Peyer's patch (tissue), 4 donors: ENCODE measurements around the gene DNAJB12.

ENCODE experiments used
- CTCF ChIP-seq, 6 experiments: fragments of 450-650 bp in 4 of 6; fragments of 200-600 bp in 2 of 6; sonication (generic) in 1 of 6; IDR thresholded peaks; one replicate each; pipeline ENCODE4 v1.5.1; 2017 to 2019; ENCODE audit warnings: antibody characterized with exemption in 6 of 6, mild to moderate bottlenecking in 3 of 6, moderate library complexity in 1 of 6
- POLR2A ChIP-seq, 2 donors: fragments of 450-650 bp; IDR thresholded peaks; one replicate each; pipeline ENCODE4 v1.5.1; 2017; ENCODE audit warnings: antibody characterized with exemption in 2 of 2, mild to moderate bottlenecking in 2 of 2, moderate library complexity in 2 of 2

DNA sequence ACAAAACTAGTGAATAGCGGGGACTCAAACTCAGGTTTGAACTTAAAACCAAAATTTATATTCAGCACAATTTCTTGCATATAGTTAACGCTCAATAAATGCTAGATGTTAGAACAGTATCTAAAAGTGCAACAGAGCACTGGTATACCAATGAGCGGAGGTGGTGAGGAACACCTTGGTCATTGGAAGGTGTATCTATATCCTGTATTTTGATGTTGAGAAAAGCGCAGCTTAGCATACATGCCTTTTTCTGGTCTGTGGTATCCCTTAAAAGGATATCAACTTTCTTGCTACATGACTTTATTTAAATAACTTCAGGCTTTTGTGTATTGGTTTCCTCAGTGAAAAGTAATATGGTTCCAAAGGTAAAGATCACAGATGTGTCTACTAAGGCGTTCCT, 33.3 kb upstream of the DNAJB12 start:
- TF ChIP-seq CTCF (IDR thresholded peaks at IDR 0.05) (no peak), POLR2A (IDR thresholded peaks at IDR 0.05) (no peak)
